Esophagus squamous epithelium (tissue), 4 donors: ENCODE measurements around the gene CDC42BPG.

Source experiments
- POLR2A ChIP-seq, 4 donors: fragments of 450-650 bp; IDR thresholded peaks; one replicate each; pipeline ENCODE4 v1.6.1; 2017; ENCODE audit warnings: antibody characterized with exemption in 4 of 4, mild to moderate bottlenecking in 4 of 4, moderate library complexity in 3 of 4
- TF ChIP-seq, protein P1 (sequence below), 6 experiments: fragments of 450-650 bp in 4 of 6; fragments of 200-600 bp in 2 of 6; sonication (generic) in 2 of 6; IDR thresholded peaks; one replicate each; pipeline ENCODE4 v1.5.1; 2016 to 2019; ENCODE audit warnings: antibody characterized with exemption in 6 of 6, mild to moderate bottlenecking in 4 of 6, moderate library complexity in 4 of 6

DNA sequence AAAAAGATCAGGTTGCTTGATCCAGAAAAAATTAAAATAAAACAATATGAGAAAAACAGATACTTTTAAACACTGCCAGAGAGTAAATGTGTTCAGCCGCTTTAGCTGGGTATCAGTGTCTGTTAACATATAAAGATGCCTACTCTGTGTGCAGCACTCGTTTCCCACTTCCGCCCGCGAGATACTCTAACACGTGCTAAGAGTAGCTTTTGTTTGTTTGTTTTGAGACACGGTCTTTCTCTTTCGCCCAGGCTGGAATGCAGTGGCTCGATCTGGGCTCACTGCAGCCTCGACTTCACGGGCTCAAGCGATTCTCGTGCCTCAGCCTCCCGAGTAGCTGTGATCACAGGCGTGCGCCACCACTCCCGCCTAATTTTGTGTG, 33.6 kb downstream of the CDC42BPG start:
- TF ChIP-seq POLR2A (IDR thresholded peaks at IDR 0.05): no peak
- TF ChIP-seq, protein P1, sequence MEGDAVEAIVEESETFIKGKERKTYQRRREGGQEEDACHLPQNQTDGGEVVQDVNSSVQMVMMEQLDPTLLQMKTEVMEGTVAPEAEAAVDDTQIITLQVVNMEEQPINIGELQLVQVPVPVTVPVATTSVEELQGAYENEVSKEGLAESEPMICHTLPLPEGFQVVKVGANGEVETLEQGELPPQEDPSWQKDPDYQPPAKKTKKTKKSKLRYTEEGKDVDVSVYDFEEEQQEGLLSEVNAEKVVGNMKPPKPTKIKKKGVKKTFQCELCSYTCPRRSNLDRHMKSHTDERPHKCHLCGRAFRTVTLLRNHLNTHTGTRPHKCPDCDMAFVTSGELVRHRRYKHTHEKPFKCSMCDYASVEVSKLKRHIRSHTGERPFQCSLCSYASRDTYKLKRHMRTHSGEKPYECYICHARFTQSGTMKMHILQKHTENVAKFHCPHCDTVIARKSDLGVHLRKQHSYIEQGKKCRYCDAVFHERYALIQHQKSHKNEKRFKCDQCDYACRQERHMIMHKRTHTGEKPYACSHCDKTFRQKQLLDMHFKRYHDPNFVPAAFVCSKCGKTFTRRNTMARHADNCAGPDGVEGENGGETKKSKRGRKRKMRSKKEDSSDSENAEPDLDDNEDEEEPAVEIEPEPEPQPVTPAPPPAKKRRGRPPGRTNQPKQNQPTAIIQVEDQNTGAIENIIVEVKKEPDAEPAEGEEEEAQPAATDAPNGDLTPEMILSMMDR (IDR thresholded peaks at IDR 0.05): no peak
